HG03460 (cell line): ENCODE data around the gene EAF1.
"Not testable (repeated sequence)": the region's sequence is repeated elsewhere in the genome, so short reads cannot be mapped to it uniquely, and the experiment has no call there.

Experiments
- ATAC-seq: cut with Tn5 transposase; IDR thresholded peaks from one replicate; pipeline ENCODE4 v1.9.1; 2021; ENCODE audit not compliant: unreplicated experiment

The EAF1 gene

DNA sequence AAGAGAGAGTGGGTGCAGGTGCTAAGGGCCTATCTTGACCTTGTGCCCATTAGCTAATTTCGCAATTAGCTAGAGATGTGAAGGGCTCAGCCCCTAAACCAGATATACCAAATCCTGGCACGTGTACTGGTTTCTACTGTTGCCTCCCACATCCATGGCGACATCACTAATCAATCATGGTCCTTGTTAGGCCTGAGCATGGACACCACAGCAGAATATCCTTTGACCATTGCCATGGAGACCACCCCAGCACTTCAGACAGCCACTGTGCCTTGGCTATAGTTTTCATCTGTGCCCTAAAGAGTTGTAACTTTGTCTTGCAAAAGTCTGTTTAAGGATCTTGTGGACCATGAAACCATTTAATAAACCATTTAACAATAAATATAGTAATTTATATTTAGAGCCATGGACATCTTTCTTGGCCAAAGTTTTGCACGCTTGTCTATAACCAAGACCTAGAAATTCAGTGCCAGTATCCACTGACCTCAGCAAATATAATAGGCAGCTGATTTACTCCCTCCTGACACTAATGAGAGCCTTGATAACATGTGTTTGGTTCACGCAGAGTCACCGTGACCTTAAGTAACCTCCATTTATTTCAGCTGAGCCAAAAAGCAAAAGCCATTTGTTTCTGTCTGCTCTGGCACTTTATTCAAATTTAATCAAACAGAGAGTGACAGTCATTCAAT is 50.7 kb downstream of the EAF1 start:
- no peak for ATAC-seq

- ATAC-seq = no peak
Observed at GRCh38 chr3:15478640-15478979, 51.2 kb downstream of the EAF1 start.

DNA sequence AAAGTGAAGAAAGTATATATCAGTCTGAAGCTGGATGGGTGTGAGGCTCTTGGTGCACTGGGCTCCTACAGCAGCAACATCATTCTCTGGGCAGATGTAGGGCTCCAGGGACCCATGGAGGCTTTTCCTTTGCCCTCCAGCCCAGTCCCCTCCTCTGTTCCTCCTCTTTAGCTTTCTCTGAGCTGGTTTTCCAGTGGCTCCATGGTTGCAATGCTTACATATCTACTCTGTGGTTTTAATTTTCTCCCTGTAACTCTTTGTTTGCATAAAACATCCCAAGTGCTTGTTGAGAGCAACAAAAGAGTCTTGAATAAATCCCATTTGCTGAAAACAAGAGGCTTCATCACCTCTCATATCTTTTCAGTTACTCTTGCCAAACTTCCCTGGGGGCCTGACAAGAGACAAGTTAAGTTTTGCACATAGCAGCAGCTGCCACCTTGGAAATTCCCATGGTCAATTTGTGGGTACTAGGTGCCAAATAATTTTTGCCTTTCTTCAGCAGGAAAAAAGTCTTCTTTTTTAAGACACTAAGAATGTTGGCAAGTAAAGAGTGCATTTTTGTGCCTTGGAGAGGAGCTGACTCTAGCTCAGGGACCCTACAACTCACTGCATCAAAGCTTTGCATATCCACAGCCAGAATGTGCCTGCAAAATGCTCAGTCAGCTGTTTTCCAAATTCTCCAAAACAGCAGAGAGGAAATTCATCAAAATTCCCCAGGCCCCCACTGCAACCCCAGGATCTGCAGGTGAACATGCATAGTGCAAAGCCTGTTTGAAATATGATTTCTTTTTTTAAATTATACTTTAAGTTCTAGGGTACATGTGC is 52.2 kb downstream of the EAF1 start:
- ATAC-seq = no peak

DNA sequence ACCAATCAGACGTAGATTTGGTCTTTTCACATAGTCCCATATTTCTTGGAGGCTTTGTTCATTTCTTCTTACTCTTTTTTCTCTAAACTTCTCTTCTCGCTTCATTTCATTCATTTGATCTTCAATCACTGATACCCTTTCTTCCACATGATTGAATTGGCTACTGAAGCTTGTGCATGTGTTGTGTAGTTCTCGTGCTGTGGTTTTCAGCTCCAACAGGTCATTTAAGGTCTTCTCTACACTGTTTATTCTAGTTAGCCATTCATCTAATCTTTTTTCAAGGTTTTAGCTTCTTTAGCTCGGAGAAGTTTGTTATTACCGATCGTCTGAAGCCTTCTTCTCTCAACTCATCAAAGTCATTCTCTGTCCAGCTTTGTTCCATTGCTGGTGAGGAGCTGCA is 57.2 kb downstream of the EAF1 start:
- not testable (repeated sequence) for ATAC-seq

GRCh38 chr3:15486020-15486419 is 58.6 kb downstream of the EAF1 start:
- ATAC-seq = no peak

DNA sequence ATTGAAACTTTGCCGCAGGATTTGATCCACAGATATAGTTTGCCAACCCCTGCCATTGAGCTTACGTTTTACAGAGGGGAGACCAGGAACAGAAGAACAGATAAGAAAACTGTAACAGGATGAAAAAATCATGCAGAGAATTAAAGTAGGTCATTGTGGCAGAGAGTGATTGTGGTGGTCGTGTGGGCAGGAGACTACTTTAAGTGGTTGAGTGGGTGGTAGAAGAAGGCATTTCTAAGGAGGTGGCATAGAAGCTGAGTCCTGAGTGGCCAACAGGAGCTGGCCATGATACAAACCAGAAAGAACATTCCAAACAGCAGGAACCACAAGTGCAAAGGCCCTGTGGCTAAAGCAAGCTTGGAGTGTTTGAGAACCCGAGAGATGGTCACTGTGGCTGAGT is 59.6 kb downstream of the EAF1 start:
- ATAC-seq = no peak

DNA sequence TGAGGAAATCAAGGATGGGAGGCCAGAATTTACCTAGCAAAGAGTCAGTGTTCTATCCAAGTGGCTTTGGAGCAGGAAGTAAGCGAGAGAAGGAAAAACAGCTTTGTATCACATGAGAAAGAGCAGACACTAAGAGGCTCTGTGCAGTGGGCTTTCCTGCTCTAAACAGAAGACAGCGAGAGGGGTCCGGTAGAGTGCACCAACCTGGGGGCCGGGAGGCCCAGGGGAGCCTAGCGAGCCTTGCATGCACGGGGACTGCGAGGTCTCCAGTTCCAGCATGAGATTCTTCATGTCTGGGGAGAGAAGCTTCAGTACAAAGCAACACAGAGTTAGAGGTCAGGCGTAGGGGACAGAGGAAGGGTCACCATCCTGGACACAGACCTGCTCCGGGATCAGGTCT is 60.6 kb downstream of the EAF1 start:
- no peak for ATAC-seq

GRCh38 chr3:15490158-15490557 is 62.8 kb downstream of the EAF1 start:
- no peak for ATAC-seq

- ATAC-seq = no peak
Observed at GRCh38 chr3:15491143-15491542, 63.7 kb downstream of the EAF1 start.
